Stimulated activated CD4-positive, alpha-beta T cell treated with anti-CD3 and anti-CD28 coated beads, Interleukin-4, amount 100 ng/mL, for 48 hours (primary cell): Measurements from ENCODE around the gene KCNAB1.

Experiments used
- DNase-seq, 2 donors: peaks; one replicate each; pipeline ENCODE4 v3.0.0-alpha.2; 2020; ENCODE audit warnings: low read depth in 2 of 2

The KCNAB1 gene

GRCh38 chr3:156311930-156312329, 191.6 kb downstream of the KCNAB1 start:
- no peak for DNase-seq

- DNase-seq: no peak
These were observed 195.7 kb downstream of the KCNAB1 start for GRCh38 chr3:156316076-156316475.

GRCh38 chr3:156317462-156318074, 197.2 kb downstream of the KCNAB1 start:
- DNase-seq: no peak

- DNase-seq: no peak
These were observed 201.6 kb downstream of the KCNAB1 start for GRCh38 chr3:156321945-156322344.

GRCh38 chr3:156323466-156323865, 203.1 kb downstream of the KCNAB1 start:
- no peak for DNase-seq

- no peak for DNase-seq
These were observed 210.0 kb downstream of the KCNAB1 start for GRCh38 chr3:156330415-156330814.

- no peak for DNase-seq
These were observed 211.9 kb downstream of the KCNAB1 start for GRCh38 chr3:156332304-156332703.

- no peak for DNase-seq
These were observed 214.6 kb downstream of the KCNAB1 start for GRCh38 chr3:156334841-156335545.

- no peak for DNase-seq
These were observed 219.1 kb downstream of the KCNAB1 start for GRCh38 chr3:156339491-156339890.

GRCh38 chr3:156341332-156341731, 221.0 kb downstream of the KCNAB1 start:
- DNase-seq: no peak

GRCh38 chr3:156341831-156342416, 221.5 kb downstream of the KCNAB1 start:
- DNase-seq: no peak

- no peak for DNase-seq
These were observed 223.8 kb downstream of the KCNAB1 start for GRCh38 chr3:156344215-156344614.

- no peak for DNase-seq
These were observed 228.7 kb downstream of the KCNAB1 start for GRCh38 chr3:156349111-156349510.

GRCh38 chr3:156349978-156350377, 229.6 kb downstream of the KCNAB1 start:
- DNase-seq: no peak

- DNase-seq: no peak
These were observed 230.4 kb downstream of the KCNAB1 start for GRCh38 chr3:156350781-156351180.

GRCh38 chr3:156351783-156352182, 231.4 kb downstream of the KCNAB1 start:
- no peak for DNase-seq

GRCh38 chr3:156352728-156353127, 232.3 kb downstream of the KCNAB1 start:
- no peak for DNase-seq

GRCh38 chr3:156353563-156353962, 233.2 kb downstream of the KCNAB1 start:
- no peak for DNase-seq

GRCh38 chr3:156356537-156357363, 236.4 kb downstream of the KCNAB1 start:
- no peak for DNase-seq

- no peak for DNase-seq
These were observed 237.9 kb downstream of the KCNAB1 start for GRCh38 chr3:156358232-156358631.

GRCh38 chr3:156359368-156359767, 239.0 kb downstream of the KCNAB1 start:
- DNase-seq: no peak

- no peak for DNase-seq
These were observed 239.7 kb downstream of the KCNAB1 start for GRCh38 chr3:156360083-156360482.
